ENCODE data around the gene DUSP5. TPM values are rescaled to one million over a fixed set of nuclear protein-coding genes. Genes with fewer than 3 reads are reported as not detected.

Gene DUSP5
- total RNA-seq, 5 donors from 2014 or later (not counting 1 experiment from before 2014, with no cell fraction given), result 6.6 to 69.5 (median 9.6) TPM

DNA sequence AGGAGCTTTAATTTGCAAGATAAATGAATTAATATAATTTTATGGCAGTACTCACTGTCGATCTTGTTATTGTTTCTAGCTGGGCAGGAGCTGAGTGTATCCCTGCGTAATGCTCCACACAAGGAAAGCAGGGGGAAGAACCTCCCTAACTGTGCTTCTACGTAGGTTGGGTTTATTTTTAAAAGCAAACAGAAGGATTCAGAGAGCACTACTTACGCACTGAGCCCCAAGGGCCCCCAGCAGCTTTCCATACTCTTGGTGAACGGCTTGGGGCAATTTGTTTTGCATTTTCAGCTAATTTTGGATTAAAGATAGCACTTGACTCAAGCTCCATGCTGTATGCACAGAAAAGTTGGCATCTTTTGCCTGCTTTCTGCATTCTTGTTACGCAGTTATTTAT lies 9.6 kb downstream of the DUSP5 start:
- POLR2A ChIA-PET, result interaction anchor here in 1 of 2 donors (0.6 kb wide), 3 partner anchors 9 to 391 kb away, joined by 3 to 6 read pairs (median 4); no protein-coding TSS in a partner anchor
- H3K27me3 ChIP-seq (replicated peaks in 1 of 2; ENCODE audit: control insufficient read depth in 2 of 2, extremely low read depth in 1 of 2, insufficient read depth in 2 of 2, low read length in 1 of 2), result no peaks in the 10 kb centered on the region

DNA sequence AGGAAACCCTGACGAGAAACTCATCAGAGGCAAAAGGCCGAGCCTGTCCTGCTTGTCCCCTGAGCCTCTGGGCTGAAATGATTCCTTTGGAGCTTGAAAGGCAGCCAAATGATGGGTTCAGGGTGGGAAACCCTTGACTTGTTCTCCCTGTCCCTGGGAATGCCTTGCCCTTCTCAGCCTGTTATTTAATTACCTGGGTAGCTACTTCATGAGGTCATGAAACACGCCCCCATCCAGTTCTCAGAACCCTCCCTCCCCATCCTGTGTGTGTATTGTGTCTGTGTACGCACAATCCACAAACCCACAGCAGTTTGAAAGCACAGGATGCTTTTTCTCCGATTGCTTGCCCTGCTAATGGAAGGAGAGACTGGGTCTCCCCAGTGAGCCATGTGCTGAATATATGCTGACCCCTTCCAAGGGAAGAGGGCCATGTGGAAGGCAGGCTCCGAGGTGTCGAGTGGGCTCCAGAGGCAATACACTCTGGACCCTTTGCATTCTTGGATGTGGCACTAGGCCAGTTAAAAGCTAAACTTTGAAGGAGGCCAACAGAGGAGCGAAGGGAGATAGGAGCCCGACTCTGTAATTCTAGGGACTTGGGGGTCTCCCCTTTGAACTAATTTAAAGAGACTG lies 10.6 kb downstream of the DUSP5 start:
- no peak overlapping the region for H3K4me3 Mint-ChIP-seq
- Histone ChIP-seq H3K36me3 (ENCODE audit: control insufficient read depth in 2 of 2, extremely low read depth in 1 of 2, insufficient read depth in 1 of 2, low read length in 1 of 2) (peaks cover 0 to 53% of the 10 kb centered on the region in 2 donors), H3K27ac (ENCODE audit: low read length) (no peak overlapping the region), H3K27me3 (replicated peaks in 1 of 2; ENCODE audit: control insufficient read depth in 2 of 2, extremely low read depth in 1 of 2, insufficient read depth in 2 of 2, low read length in 1 of 2) (no peaks in the 10 kb centered on the region), H3K4me1 (ENCODE audit: control insufficient read depth in 1 of 2, extremely low read depth in 1 of 2, insufficient read depth in 2 of 2, low read length in 2 of 2) (peaks cover 10 to 29% of the 10 kb centered on the region in 2 experiments), H3K4me3 (ENCODE audit: control insufficient read depth in 1 of 2, extremely low read depth in 1 of 2, low read length in 1 of 2) (no peak overlapping the region), H3K9me3 (no peaks in the 10 kb centered on the region)
- 89% methylated on average over 7 of the region's 9 CpGs for WGBS (ENCODE audit: insufficient coverage)
- H3K27me3 Mint-ChIP-seq, result no peaks in the 10 kb centered on the region
- DNase-seq (no peak), ATAC-seq (replicated peaks in 1 of 4) (no peak)
- ChIA-PET POLR2A (no interaction called here), CTCF (interaction anchor here in 1 of 2 donors (0.6 kb wide), 2 partner anchors 17 to 154 kb away, joined by 3 to 6 read pairs; no protein-coding TSS in a partner anchor)
- H3K27ac Mint-ChIP-seq, result peak overlapping the region in 1 of 2 donors; percentile 41
- peaks cover 75% of the 10 kb centered on the region for H3K36me3 Mint-ChIP-seq
- peaks cover 25 to 56% (median 39%) of the 10 kb centered on the region in 3 donors for H3K4me1 Mint-ChIP-seq
- H3K9me3 Mint-ChIP-seq, result no peaks in the 10 kb centered on the region

More for the DNA sequence above, 9.6 kb downstream of the DUSP5 start:
- ATAC-seq (replicated peaks in 1 of 4), result no peak
- no peak for DNase-seq
- H3K4me1 Mint-ChIP-seq, result peaks cover 35 to 57% (median 41%) of the 10 kb centered on the region in 3 donors
- Histone ChIP-seq H3K36me3 (ENCODE audit: control insufficient read depth in 2 of 2, extremely low read depth in 1 of 2, insufficient read depth in 1 of 2, low read length in 1 of 2) (peaks cover 0 to 51% of the 10 kb centered on the region in 2 donors), H3K9me3 (no peaks in the 10 kb centered on the region), H3K4me1 (ENCODE audit: control insufficient read depth in 1 of 2, extremely low read depth in 1 of 2, insufficient read depth in 2 of 2, low read length in 2 of 2) (peaks cover 16 to 38% of the 10 kb centered on the region in 2 experiments), H3K4me3 (ENCODE audit: control insufficient read depth in 1 of 2, extremely low read depth in 1 of 2, low read length in 1 of 2) (no peak overlapping the region), H3K27ac (ENCODE audit: low read length) (no peak overlapping the region)
- H3K36me3 Mint-ChIP-seq, result peaks cover 67% of the 10 kb centered on the region
- H3K27ac Mint-ChIP-seq, result no peak overlapping the region
- H3K4me3 Mint-ChIP-seq, result no peak overlapping the region
- no peaks in the 10 kb centered on the region for H3K27me3 Mint-ChIP-seq
- 97% methylated on average over 4 of the region's 6 CpGs for WGBS (ENCODE audit: insufficient coverage)
- CTCF ChIA-PET, result interaction anchor here (0.6 to 0.9 kb wide), 5 partner anchors 12 to 417 kb away, joined by 3 to 13 read pairs (median 4); no protein-coding TSS in a partner anchor
- no peaks in the 10 kb centered on the region for H3K9me3 Mint-ChIP-seq

DNA sequence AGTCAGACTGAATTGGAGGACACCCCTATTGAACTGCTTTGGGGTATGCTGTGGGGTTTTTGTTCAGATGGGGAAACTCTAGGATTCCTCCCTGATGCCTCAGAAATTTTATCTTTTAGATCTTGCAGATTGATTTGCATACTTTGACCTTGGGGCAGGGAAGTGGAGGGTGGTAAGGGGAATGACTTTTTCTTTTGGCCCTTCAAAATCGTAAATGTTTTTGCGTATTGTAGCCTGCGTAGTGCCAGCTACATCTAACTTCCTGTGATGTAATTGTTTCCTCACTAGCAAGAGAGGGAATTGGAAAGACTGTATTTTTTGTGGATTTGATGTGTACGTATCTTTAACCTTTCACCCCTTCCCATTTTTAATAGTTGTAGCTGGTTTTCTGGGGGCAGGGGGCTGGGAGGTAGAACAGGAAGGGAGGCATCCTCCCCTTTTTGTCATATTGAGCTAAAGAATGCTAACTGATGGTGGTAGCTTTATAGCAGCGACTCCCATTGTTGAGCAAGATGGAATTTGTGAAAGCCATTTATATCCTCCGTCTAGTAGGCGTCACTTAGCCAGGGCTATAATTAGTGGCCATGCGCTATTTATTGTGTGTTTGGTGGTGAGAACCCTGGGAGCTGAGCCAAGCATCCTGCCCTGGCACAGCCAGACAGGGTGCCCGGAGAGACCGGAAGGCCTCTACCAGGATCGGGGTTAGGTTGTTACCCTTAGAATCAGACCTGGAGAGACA lies 11.3 kb downstream of the DUSP5 start:
- H3K36me3 ChIP-seq (ENCODE audit: control insufficient read depth in 2 of 2, extremely low read depth in 1 of 2, insufficient read depth in 1 of 2, low read length in 1 of 2), result peaks cover 0 to 53% of the 10 kb centered on the region in 2 donors
- no peak overlapping the region for H3K4me3 ChIP-seq (ENCODE audit: control insufficient read depth in 1 of 2, extremely low read depth in 1 of 2, low read length in 1 of 2)
- 98% methylated on average over 7 of the region's 11 CpGs for WGBS (ENCODE audit: insufficient coverage)
- ChIA-PET POLR2A (interaction anchor here in 1 of 2 donors (0.6 kb wide), 1 partner anchor 141 kb away, joined by 4 read pairs; no protein-coding TSS in a partner anchor), CTCF (interaction anchor here in 1 of 2 donors (0.6 kb wide), 2 partner anchors 18 to 154 kb away, joined by 3 to 6 read pairs; no protein-coding TSS in a partner anchor)
- H3K9me3 ChIP-seq, result no peaks in the 10 kb centered on the region
- ATAC-seq (replicated peaks in 1 of 4) (no peak), DNase-seq (no peak)
- Mint-ChIP-seq H3K9me3 (peaks cover 0 to 3% (median 2%) of the 10 kb centered on the region in 3 donors), H3K27me3 (no peaks in the 10 kb centered on the region), H3K4me3 (no peak overlapping the region), H3K36me3 (peaks cover 81% of the 10 kb centered on the region), H3K4me1 (peaks cover 18 to 52% (median 34%) of the 10 kb centered on the region in 3 donors), H3K27ac (no peak overlapping the region)
- H3K27me3 ChIP-seq (replicated peaks in 1 of 2; ENCODE audit: control insufficient read depth in 2 of 2, extremely low read depth in 1 of 2, insufficient read depth in 2 of 2, low read length in 1 of 2), result no peaks in the 10 kb centered on the region
- peaks cover 4 to 22% of the 10 kb centered on the region in 2 experiments for H3K4me1 ChIP-seq (ENCODE audit: control insufficient read depth in 1 of 2, extremely low read depth in 1 of 2, insufficient read depth in 2 of 2, low read length in 2 of 2)
- H3K27ac ChIP-seq (ENCODE audit: low read length), result no peak overlapping the region

DNA sequence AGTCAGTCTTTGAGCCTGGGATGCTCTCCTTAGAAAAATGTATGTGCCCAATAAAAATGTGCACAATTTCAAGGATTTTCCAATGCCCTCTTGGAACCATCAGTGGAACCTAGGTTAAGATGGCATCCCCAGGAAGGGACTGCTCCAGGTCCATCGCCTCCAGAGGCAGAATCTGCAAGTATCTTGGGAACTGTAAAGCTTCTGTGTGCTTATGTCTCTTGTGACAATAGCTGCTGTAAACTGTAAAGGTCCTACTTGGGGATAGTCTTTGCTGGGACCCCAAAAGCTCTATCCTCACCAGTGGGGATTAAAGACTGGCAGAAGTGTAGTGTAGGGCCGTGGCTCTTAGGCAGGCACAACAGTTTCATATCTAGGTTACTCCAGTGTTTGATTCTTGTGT lies 11.9 kb downstream of the DUSP5 start:
- peaks cover 12 to 46% (median 28%) of the 10 kb centered on the region in 3 donors for H3K4me1 Mint-ChIP-seq

DNA sequence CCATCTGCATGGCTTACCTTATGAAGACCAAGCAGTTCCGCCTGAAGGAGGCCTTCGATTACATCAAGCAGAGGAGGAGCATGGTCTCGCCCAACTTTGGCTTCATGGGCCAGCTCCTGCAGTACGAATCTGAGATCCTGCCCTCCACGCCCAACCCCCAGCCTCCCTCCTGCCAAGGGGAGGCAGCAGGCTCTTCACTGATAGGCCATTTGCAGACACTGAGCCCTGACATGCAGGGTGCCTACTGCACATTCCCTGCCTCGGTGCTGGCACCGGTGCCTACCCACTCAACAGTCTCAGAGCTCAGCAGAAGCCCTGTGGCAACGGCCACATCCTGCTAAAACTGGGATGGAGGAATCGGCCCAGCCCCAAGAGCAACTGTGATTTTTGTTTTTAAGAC lies 12.4 kb downstream of the DUSP5 start:
- Mint-ChIP-seq H3K36me3 (peaks cover 82% of the 10 kb centered on the region), H3K27me3 (no peaks in the 10 kb centered on the region), H3K4me1 (peaks cover 7 to 42% (median 23%) of the 10 kb centered on the region in 3 donors), H3K9me3 (peaks cover 0 to 3% (median 2%) of the 10 kb centered on the region in 3 donors), H3K27ac (no peak overlapping the region), H3K4me3 (no peak overlapping the region)
- Histone ChIP-seq H3K27ac (ENCODE audit: low read length) (no peak overlapping the region), H3K9me3 (no peaks in the 10 kb centered on the region), H3K4me1 (ENCODE audit: control insufficient read depth in 1 of 2, extremely low read depth in 1 of 2, insufficient read depth in 2 of 2, low read length in 2 of 2) (peaks cover 0 to 11% of the 10 kb centered on the region in 2 experiments), H3K36me3 (ENCODE audit: control insufficient read depth in 2 of 2, extremely low read depth in 1 of 2, insufficient read depth in 1 of 2, low read length in 1 of 2) (peaks cover 0 to 51% of the 10 kb centered on the region in 2 donors), H3K4me3 (ENCODE audit: control insufficient read depth in 1 of 2, extremely low read depth in 1 of 2, low read length in 1 of 2) (no peak overlapping the region), H3K27me3 (replicated peaks in 1 of 2; ENCODE audit: control insufficient read depth in 2 of 2, extremely low read depth in 1 of 2, insufficient read depth in 2 of 2, low read length in 1 of 2) (no peaks in the 10 kb centered on the region)
- 90% methylated on average over 8 of the region's 9 CpGs for WGBS (ENCODE audit: insufficient coverage)
- ATAC-seq (replicated peaks in 1 of 4), result no peak
- DNase-seq, result no peak
- ChIA-PET POLR2A (no interaction called here), CTCF (no interaction called here)

More for the DNA sequence above, 11.9 kb downstream of the DUSP5 start:
- H3K9me3 Mint-ChIP-seq, result peaks cover 0 to 3% (median 2%) of the 10 kb centered on the region in 3 donors
- H3K36me3 Mint-ChIP-seq, result peaks cover 84% of the 10 kb centered on the region
- no CpG with 5 or more reads among the region's 2 CpGs for WGBS (ENCODE audit: insufficient coverage)
- Histone ChIP-seq H3K9me3 (no peaks in the 10 kb centered on the region), H3K27me3 (replicated peaks in 1 of 2; ENCODE audit: control insufficient read depth in 2 of 2, extremely low read depth in 1 of 2, insufficient read depth in 2 of 2, low read length in 1 of 2) (no peaks in the 10 kb centered on the region), H3K27ac (ENCODE audit: low read length) (no peak overlapping the region), H3K4me3 (ENCODE audit: control insufficient read depth in 1 of 2, extremely low read depth in 1 of 2, low read length in 1 of 2) (no peak overlapping the region), H3K4me1 (ENCODE audit: control insufficient read depth in 1 of 2, extremely low read depth in 1 of 2, insufficient read depth in 2 of 2, low read length in 2 of 2) (peaks cover 0 to 17% of the 10 kb centered on the region in 2 experiments), H3K36me3 (ENCODE audit: control insufficient read depth in 2 of 2, extremely low read depth in 1 of 2, insufficient read depth in 1 of 2, low read length in 1 of 2) (peaks cover 0 to 52% of the 10 kb centered on the region in 2 donors)
- POLR2A ChIA-PET, result interaction anchor here in 1 of 2 donors (0.6 kb wide), 1 partner anchor 141 kb away, joined by 4 read pairs; no protein-coding TSS in a partner anchor
- DNase-seq, result no peak
- no peak for ATAC-seq (replicated peaks in 1 of 4)
- no peak overlapping the region for H3K27ac Mint-ChIP-seq
- CTCF ChIA-PET, result no interaction called here
- H3K4me3 Mint-ChIP-seq, result no peak overlapping the region
- no peaks in the 10 kb centered on the region for H3K27me3 Mint-ChIP-seq

DNA sequence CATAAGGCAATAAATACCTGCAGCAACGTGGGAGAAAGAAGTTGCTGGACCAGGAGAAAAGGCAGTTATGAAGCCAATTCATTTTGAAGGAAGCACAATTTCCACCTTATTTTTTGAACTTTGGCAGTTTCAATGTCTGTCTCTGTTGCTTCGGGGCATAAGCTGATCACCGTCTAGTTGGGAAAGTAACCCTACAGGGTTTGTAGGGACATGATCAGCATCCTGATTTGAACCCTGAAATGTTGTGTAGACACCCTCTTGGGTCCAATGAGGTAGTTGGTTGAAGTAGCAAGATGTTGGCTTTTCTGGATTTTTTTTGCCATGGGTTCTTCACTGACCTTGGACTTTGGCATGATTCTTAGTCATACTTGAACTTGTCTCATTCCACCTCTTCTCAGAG lies 13.0 kb downstream of the DUSP5 start:
- peaks cover 4 to 36% (median 19%) of the 10 kb centered on the region in 3 donors for H3K4me1 Mint-ChIP-seq
- H3K4me3 Mint-ChIP-seq, result no peak overlapping the region
- CTCF ChIA-PET, result no interaction called here
- H3K27me3 Mint-ChIP-seq, result no peaks in the 10 kb centered on the region
- WGBS (ENCODE audit: insufficient coverage), result 100% methylated on average over 2 of the region's 3 CpGs
- Histone ChIP-seq H3K4me3 (ENCODE audit: control insufficient read depth in 1 of 2, extremely low read depth in 1 of 2, low read length in 1 of 2) (no peak overlapping the region), H3K4me1 (ENCODE audit: control insufficient read depth in 1 of 2, extremely low read depth in 1 of 2, insufficient read depth in 2 of 2, low read length in 2 of 2) (peaks cover 0 to 5% of the 10 kb centered on the region in 2 experiments), H3K27me3 (replicated peaks in 1 of 2; ENCODE audit: control insufficient read depth in 2 of 2, extremely low read depth in 1 of 2, insufficient read depth in 2 of 2, low read length in 1 of 2) (no peaks in the 10 kb centered on the region), H3K9me3 (no peaks in the 10 kb centered on the region), H3K27ac (ENCODE audit: low read length) (no peak overlapping the region), H3K36me3 (ENCODE audit: control insufficient read depth in 2 of 2, extremely low read depth in 1 of 2, insufficient read depth in 1 of 2, low read length in 1 of 2) (peaks cover 0 to 51% of the 10 kb centered on the region in 2 donors)
- no peak for DNase-seq
- no peak overlapping the region for H3K27ac Mint-ChIP-seq
- ATAC-seq (replicated peaks in 1 of 4), result no peak
- POLR2A ChIA-PET, result interaction anchor here in 1 of 2 donors (0.6 kb wide), 1 partner anchor 103 kb away, joined by 3 read pairs; no protein-coding TSS in a partner anchor
- H3K36me3 Mint-ChIP-seq, result peaks cover 80% of the 10 kb centered on the region
- H3K9me3 Mint-ChIP-seq, result peaks cover 0 to 3% (median 2%) of the 10 kb centered on the region in 3 donors
